Adrenal gland (tissue), 12 donors: Measurements from ENCODE around the gene KIAA0753. TPM values are rescaled to one million over a fixed set of nuclear protein-coding genes. Genes with fewer than 3 reads are reported as not detected.

Experiments
- DNase-seq, 7 donors: peaks; one replicate each; pipeline ENCODE4 v3.0.0-alpha.2; 2019 to 2020
- H3K27ac ChIP-seq, 5 donors: fragments of 200-600 bp; sonication (generic) in 4 of 5; 1 replicate in 3 of 5; 2 replicates in 2 of 5; pipeline versions ENCODE4 v1.5.1 to v1.8.0; 2016 to 2020; ENCODE audit warnings: mild to moderate bottlenecking in 1 of 5
- H3K27me3 ChIP-seq: fragments of 200-600 bp; 2 replicates; pipeline ENCODE4 v1.8.0; 2021
- H3K36me3 ChIP-seq, 2 donors: fragments of 200-600 bp; replicated peaks in 1 of 2; 1 replicate in 1 of 2; 2 replicates in 1 of 2; pipeline versions ENCODE4 v1.5.1 to v1.8.0; 2018 to 2022
- H3K4me1 ChIP-seq, 2 donors: fragments of 200-600 bp; replicated peaks in 1 of 2; 1 replicate in 1 of 2; 2 replicates in 1 of 2; pipeline versions ENCODE4 v1.5.1 to v1.8.0; 2018 to 2021
- H3K4me3 ChIP-seq, 4 donors: fragments of 200-600 bp; sonication (generic) in 3 of 4; one replicate each; pipeline ENCODE4 v1.5.1; 2016 to 2018
- H3K9me3 ChIP-seq, 3 donors: fragments of 200-600 bp; sonication (generic) in 1 of 3; replicated peaks in 1 of 3; 1 replicate in 2 of 3; 2 replicates in 1 of 3; pipeline versions ENCODE4 v1.5.1 to v1.8.0; 2016 to 2021
- POLR2A ChIP-seq, 2 donors: fragments of 450-650 bp; IDR thresholded peaks; one replicate each; pipeline ENCODE4 v1.6.1; 2017; ENCODE audit warnings: antibody characterized with exemption in 2 of 2, mild to moderate bottlenecking in 2 of 2, moderate library complexity in 1 of 2
- WGBS, 4 donors: extraction: QIAGEN DNeasy Blood & Tissue Kit in 2 of 4; methylation state at CpG; one replicate each; pipeline versions ENCODE4 v1.1.5 to v1.1.7; 2013 to 2017; 5-methylcytosine and 5-hydroxymethylcytosine counted together
- intact Hi-C, 2 donors: fragments of 100-400 bp; cut with DNase I; formaldehyde crosslinking; loops; one replicate each; pipeline versions ENCODE4 v1.14.1 to v1.15.0; 2022 to 2023
- polyA plus RNA-seq, 3 donors: library from polyadenylated mRNA; stranded (reverse); fragments of 200-250 nt in 2 of 3; fragments of 350-450 nt in 1 of 3; fragmentation: Illumina TruSeq in 1 of 3; extraction: RNeasy Lipid Tissue Mini Kit (QIAGEN cat#74804) in 1 of 3; gene quantifications; one replicate each; pipeline ENCODE4 v1.2.3, GENCODE V29; 2013 to 2014
- total RNA-seq, 9 donors: library from RNA; depleted of rRNA in 4 of 9; stranded (reverse); fragments of >200 nt in 4 of 9; fragments of 120-200 nt in 1 of 9; fragmentation: NEBNext Ultra II Directional in 1 of 9; extraction: Animal tissue kit (Norgen Biotek cat#: 25700) in 1 of 9; gene quantifications; one replicate each; pipeline versions ENCODE4 v1.1.0 to v1.2.4, GENCODE V29; 2013 to 2023
- TF ChIP-seq, protein P1 (sequence below), 6 experiments: fragments of 450-650 bp in 4 of 6; fragments of 200-600 bp in 2 of 6; sonication (generic) in 1 of 6; IDR thresholded peaks; 1 replicate in 5 of 6; 2 replicates in 1 of 6; pipeline versions ENCODE4 v1.5.1 to v1.8.0; 2016 to 2021; ENCODE audit warnings: antibody characterized with exemption in 6 of 6, mild to moderate bottlenecking in 2 of 6, moderate library complexity in 1 of 6
- donor health status: healthy with polysubstance abuse.
- donor health status: Bipolar disorder and iron deficiency.
- donor health status: DM: yes; HTN: yes; CAD: no.
- donor health status: DM: no; HTN: no; CAD: no.
- donor health status: DM: no; HTN: no; CAD: no.
- donor health status: DM: yes; HTN: yes; CAD: no.

KIAA0753 gene
- total and polyA plus RNA-seq, 12 donors, result 5.1 to 21.8 (median 13.1) TPM

DNA sequence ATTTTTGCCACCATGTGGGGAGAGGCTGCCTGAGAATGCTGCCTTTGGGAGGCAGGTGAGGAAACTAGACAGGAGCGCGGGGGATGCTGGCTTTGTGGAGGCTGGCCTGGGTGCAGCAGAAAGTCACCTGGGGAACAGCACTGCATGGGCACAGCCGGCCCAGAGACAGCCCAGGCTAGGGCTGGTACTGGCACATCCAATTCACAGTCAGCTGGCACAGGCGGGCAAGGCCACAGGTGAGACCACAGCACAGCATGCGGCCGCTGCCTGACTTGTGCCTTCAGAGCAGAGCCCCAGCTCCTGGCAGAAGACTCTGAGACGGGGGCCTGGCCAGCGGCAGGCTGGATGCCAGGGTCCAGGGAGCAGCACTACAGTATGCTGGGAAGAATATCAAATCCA, 67.5 kb downstream of the KIAA0753 start:
- Histone ChIP-seq H3K36me3 (no peaks in the 10 kb centered on the region), H3K4me3 (no peak overlapping the region), H3K4me1 (peaks cover 0 to 11% of the 10 kb centered on the region in 2 donors), H3K9me3 (no peaks in the 10 kb centered on the region), H3K27ac (no peak overlapping the region), H3K27me3 (no peaks in the 10 kb centered on the region)
- no peak for TF ChIP-seq POLR2A (IDR thresholded peaks at IDR 0.05)
- TF ChIP-seq, protein P1, sequence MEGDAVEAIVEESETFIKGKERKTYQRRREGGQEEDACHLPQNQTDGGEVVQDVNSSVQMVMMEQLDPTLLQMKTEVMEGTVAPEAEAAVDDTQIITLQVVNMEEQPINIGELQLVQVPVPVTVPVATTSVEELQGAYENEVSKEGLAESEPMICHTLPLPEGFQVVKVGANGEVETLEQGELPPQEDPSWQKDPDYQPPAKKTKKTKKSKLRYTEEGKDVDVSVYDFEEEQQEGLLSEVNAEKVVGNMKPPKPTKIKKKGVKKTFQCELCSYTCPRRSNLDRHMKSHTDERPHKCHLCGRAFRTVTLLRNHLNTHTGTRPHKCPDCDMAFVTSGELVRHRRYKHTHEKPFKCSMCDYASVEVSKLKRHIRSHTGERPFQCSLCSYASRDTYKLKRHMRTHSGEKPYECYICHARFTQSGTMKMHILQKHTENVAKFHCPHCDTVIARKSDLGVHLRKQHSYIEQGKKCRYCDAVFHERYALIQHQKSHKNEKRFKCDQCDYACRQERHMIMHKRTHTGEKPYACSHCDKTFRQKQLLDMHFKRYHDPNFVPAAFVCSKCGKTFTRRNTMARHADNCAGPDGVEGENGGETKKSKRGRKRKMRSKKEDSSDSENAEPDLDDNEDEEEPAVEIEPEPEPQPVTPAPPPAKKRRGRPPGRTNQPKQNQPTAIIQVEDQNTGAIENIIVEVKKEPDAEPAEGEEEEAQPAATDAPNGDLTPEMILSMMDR (IDR thresholded peaks at IDR 0.05), result no peak
- DNase-seq, result no peak
- intact Hi-C loops, result no loop called here
- 95 to 98% (median 97%) methylated on average over 5 to 8 of the region's 8 CpGs for WGBS, 4 donors

DNA sequence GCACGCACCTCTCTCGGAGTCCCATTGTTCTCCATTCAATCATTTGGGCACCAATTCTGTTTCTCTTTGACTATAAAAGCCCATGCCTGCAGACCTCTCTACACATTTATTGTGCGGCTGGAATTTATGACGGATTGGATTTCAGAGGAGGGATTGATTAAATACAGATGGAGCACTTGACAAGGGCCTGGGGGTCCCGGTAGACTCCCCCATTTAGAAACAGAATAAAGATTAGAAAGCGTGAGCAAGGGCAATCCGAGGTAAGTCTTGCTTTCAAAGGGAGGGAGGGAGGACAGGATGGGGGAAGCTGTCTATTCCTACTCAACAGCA, 69.1 kb downstream of the KIAA0753 start:
- Histone ChIP-seq H3K4me3 (no peak overlapping the region), H3K36me3 (no peaks in the 10 kb centered on the region), H3K9me3 (no peaks in the 10 kb centered on the region), H3K27me3 (no peaks in the 10 kb centered on the region), H3K4me1 (peaks cover 0 to 11% of the 10 kb centered on the region in 2 donors), H3K27ac (no peak overlapping the region)
- TF ChIP-seq POLR2A (IDR thresholded peaks at IDR 0.05), result no peak
- TF ChIP-seq, protein P1 (IDR thresholded peaks at IDR 0.05), result no peak
- intact Hi-C loops, result no loop called here
- WGBS, 4 donors, result 78 to 84% (median 82%) methylated on average over 7 of the region's 7 CpGs
- DNase-seq, result no peak

DNA sequence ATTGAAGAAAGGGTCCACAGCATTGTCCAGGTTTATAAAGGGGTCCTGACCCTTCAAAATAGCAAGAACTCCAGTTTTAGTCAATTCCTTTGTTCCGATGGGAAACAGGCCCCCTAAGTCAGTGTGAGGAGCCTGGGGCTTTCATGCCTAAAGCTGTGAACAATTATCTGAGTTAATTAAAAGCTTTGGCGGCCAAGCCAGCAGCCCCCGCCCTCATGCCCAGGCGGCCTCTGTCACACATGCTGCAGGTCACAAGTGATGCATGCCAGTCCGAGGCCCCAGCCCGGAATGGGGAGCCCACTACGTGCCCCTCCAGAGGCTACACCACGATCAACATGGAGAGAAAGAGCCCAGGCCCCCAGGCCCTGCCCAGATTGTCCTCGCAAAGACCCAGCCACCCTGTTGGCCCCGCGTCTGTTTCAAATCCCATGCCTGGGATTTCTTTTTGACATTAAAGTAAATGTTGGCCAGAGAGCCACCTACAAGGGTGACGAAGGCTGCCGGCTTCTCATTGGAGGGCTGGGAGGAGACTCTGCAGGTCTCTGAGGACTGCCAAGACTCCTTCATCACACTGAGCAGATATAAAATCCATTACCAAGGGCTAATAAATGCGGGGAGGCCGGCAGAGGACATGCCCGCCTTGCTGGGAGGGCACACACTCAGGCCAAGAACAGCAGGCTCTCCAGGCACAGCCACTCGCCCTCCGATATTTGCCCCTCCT, 69.6 kb downstream of the KIAA0753 start:
- Histone ChIP-seq H3K9me3 (no peaks in the 10 kb centered on the region), H3K36me3 (no peaks in the 10 kb centered on the region), H3K4me3 (no peak overlapping the region), H3K4me1 (peaks cover 0 to 11% of the 10 kb centered on the region in 2 donors), H3K27ac (no peak overlapping the region), H3K27me3 (no peaks in the 10 kb centered on the region)
- intact Hi-C loops, result no loop called here
- TF ChIP-seq, protein P1 (IDR thresholded peaks at IDR 0.05), result no peak
- no peak for TF ChIP-seq POLR2A (IDR thresholded peaks at IDR 0.05)
- WGBS, 4 donors, result 87 to 95% (median 91%) methylated on average over 10 to 18 of the region's 18 CpGs
- peak in 2 of 7 donors; percentile 2 to 38 for DNase-seq

DNA sequence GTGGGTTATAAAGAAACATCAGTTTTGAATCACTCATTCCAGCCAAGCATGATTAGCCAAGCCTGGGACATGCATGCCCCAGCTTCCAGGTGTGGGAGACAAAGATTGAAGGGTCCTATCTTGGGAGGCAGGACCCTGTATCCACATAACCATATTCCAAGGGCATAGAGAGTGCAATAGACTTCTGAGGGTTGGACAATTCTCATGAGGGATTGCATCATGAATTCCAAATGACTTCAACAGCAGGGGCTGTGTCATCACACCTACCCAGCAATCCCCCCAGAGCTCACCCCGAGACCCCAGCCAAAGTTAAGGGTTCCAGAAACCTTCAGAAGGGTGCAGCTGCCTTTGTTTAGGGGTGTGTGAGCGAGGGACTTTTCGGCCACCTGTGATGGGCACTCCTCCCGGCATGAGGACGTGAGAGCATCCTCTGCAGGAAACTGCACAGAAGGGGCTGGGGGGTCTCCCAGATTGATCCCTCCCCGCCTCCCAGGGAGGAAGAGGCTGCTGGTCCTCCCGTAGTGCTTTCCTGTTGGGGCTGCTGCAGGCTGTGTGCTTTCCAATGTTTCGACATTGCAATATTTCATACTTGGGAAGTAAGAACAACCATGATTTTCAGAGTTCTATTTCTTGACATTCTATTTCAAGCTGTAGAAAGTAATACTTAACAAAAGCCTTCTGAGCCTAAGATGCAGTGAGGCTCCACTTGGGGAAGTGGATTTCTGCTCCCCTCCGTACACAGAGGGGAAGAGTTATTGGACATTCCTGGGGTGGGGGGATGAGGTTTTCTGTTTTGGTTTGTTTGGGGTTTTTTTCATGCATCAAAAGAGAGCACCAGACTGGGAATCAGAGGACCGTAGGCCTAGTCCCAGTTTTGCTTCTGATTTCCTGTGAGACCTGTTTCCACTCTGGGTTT, 70.9 kb downstream of the KIAA0753 start:
- Histone ChIP-seq H3K4me1 (no peaks in the 10 kb centered on the region), H3K4me3 (no peak overlapping the region), H3K36me3 (no peaks in the 10 kb centered on the region), H3K27me3 (no peaks in the 10 kb centered on the region), H3K27ac (no peak overlapping the region), H3K9me3 (no peaks in the 10 kb centered on the region)
- no peak for TF ChIP-seq POLR2A (IDR thresholded peaks at IDR 0.05)
- TF ChIP-seq, protein P1 (IDR thresholded peaks at IDR 0.05), result no peak
- peak in 2 of 7 donors; percentile 1 to 34 for DNase-seq
- 80 to 86% (median 84%) methylated on average over 5 to 10 of the region's 10 CpGs for WGBS, 4 donors
- intact Hi-C loops, result no loop called here
